HuH-7.5 (cell line): Measurements from ENCODE around the gene SPATA17.
A peak's percentile ranks its signal among the peaks of the same experiment; 100 is the strongest.
"Not testable (repeated sequence)": the region's sequence is repeated elsewhere in the genome, so short reads cannot be mapped to it uniquely, and the experiment has no call there.

Source experiments
- DNase-seq: peaks from one replicate; pipeline ENCODE4 v3.0.0; 2011; ENCODE audit warnings: low spot score

Gene SPATA17

DNA sequence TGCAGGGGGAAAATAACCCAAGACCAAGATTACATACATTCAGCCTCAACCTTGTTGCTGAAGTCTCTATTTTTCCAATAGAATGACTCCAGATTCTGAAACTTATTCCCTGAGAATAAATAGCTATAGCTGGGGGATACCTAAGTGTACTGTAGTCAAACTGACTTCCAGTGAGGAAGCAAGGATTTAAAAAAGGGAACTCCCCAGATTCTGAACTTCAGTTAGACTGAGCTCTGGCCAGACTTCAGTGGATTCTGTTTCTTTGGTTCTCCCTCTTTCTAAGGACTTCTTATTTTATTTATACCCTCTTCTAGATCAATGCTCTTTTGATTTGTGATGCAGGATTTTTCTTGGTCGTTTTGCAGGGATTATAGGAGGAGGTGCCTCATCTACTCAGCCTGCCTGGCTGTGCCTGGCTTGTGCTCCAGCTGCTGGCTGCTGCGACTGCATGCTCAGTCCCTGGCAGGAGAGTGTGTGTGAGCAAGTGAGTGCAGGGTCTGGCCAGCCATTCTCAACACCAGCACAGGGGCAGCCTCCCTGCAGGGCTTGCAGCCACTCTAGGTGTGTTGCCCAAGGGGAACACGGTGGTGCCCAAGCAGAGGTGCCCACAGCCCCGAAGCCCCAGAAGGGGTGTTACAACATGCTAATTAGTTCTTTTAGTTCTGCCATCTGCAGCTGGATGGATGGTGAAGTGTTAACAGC, 43.0 kb downstream of the SPATA17 start:
- no peak for DNase-seq

DNA sequence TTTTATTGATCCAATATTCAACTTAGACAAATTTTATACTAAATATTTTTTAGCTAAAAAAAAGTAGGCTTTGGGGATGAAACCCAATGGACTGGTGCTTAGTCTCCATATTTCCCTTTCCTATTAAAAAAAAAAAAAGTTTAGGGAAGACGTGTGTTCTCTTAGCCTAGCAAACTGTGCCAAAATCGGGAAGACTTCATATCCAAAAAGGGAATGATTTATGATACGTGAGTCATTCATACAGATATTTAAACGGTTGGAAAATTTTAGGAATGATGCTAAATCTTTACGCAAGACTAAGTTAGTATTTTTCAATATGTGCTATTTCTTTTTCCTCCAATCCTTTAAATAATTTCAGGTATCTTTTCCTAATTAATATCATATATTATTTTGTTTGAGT, 50.7 kb downstream of the SPATA17 start:
- DNase-seq: no peak

GRCh38 chr1:217687511-217687910, 56.4 kb downstream of the SPATA17 start:
- DNase-seq: no peak

DNA sequence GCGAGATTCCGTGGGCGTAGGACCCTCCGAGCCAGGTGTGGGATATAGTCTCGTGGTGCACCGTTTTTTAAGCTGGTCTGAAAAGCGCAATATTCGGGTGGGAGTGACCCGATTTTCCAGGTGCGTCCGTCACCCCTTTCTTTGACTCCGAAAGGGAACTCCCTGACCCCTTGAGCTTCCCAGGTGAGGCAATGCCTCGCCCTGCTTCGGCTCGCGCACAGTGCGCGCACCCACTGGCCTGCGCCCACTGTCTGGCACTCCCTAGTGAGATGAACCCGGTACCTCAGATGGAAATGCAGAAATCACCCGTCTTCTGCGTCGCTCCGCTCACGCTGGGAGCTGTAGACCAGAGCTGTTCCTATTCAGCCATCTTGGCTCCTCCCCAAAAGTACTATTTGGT, 65.0 kb downstream of the SPATA17 start:
- DNase-seq: not testable (repeated sequence)

GRCh38 chr1:217703326-217703725, 72.2 kb downstream of the SPATA17 start:
- no peak for DNase-seq

- no peak for DNase-seq
These were observed 81.9 kb downstream of the SPATA17 start for GRCh38 chr1:217712925-217713597.

DNA sequence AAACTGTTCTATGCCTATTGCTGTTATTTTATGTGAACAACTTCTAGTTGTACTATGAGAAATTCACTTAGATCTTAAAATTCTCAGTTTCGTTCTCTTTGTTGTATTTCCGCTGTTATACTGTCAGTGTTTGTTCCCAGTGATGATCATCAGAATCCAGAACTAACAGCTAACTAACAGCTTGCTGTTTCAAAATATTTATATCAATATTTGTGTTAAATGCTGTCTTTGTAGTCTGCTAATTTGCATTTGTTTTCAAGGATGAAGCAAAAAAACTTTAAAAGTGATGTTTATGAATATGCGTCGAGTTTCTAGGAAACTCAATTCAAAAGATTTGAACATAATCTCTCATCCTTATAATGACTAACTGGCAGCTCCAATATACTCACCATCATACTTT, 84.5 kb downstream of the SPATA17 start:
- DNase-seq: no peak

GRCh38 chr1:217717959-217718358, 86.8 kb downstream of the SPATA17 start:
- DNase-seq: no peak

DNA sequence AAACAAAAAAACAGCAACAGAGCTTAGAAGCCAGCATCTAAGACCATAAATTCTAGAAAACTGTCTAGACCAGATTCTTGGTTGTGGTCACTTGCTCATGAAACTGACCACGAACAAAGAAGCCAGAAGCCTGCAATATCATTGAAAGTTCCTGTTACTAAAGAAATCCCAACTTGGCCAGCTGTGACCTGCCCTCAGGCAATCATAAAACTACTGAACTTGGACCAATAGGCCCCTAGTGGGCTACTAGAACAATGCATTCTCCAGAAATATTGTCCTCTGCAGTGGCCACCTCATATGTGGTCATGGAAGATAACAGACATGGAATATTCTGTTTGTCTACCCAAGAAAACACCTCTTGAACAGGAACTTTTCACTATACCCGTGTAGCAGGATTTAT, 87.7 kb downstream of the SPATA17 start:
- DNase-seq: peak; percentile 15

GRCh38 chr1:217721692-217722091, 90.5 kb downstream of the SPATA17 start:
- DNase-seq: no peak

DNA sequence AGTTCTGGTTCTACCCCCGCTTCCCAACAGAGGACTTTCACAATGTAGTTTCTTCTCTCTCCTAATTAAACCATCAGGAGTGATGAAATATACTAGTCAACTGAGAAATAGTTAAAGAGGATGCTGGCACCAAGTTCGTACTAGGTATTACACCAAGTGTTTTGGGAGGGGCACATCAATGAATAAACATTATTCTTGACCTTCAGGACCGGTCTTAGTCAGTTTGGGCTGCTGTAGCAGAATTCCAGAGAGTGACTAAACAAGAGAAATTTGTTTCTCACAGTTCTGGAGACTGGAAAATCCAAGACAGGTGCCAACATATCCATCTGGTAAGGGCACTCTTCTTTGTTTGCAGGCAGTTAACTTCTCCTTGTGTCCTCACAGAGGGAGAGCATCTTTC, 103.8 kb downstream of the SPATA17 start:
- DNase-seq: no peak

DNA sequence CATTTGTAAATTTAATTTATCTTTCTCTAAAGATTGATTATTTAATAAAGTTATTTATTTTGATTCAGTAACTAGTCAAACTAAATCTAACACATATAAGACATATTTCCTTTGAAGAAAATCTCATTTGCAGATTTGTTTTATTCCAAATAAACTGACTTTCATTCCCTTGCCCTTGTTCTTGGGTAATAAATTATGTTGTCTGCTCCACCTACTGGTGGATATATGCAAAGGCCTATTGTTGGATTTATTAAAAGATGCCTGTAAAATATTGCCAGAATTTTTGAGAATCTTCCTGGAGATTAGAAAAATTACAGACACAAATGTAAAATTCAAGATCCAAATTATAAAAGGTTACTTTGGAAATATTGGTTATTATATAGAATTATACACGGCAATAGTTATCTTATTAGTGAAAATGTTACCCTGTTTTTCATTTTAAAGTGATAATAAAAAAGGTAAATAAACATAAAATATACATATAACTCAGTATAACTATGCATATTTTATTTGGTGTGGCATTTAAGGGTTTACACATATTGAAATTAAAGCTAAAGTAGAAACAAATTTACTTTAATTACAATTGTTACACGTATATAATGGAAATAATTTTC, 116.1 kb downstream of the SPATA17 start:
- DNase-seq: peak; percentile 21

GRCh38 chr1:217769768-217770167, 138.6 kb downstream of the SPATA17 start:
- no peak for DNase-seq

GRCh38 chr1:217770918-217771317, 139.8 kb downstream of the SPATA17 start:
- DNase-seq: no peak

GRCh38 chr1:217776693-217777092, 145.5 kb downstream of the SPATA17 start:
- DNase-seq: no peak

GRCh38 chr1:217781056-217781455, 149.9 kb downstream of the SPATA17 start:
- no peak for DNase-seq

GRCh38 chr1:217791091-217791490, 159.9 kb downstream of the SPATA17 start:
- DNase-seq: no peak

- DNase-seq: no peak
These were observed 174.6 kb downstream of the SPATA17 start for GRCh38 chr1:217805792-217806191.

DNA sequence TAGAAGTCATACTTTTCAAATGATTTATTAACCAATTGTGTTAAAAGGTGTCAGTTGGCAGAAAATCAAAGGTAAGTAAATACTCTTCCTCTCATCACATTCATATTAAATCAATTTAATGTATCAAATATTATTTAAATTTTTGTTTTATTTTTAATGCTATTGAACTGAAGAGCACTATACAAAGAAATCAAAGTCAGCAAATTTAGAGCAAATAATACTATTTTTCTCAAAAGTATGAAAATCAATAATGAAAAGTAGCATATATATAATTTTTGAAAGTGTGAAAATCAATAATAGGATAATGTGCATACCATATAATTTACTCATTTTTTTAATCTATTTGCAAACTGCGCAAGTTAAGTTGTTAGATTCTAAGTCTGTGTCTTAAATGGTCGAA, 181.0 kb downstream of the SPATA17 start:
- DNase-seq: no peak

GRCh38 chr1:217813031-217813430, 181.9 kb downstream of the SPATA17 start:
- DNase-seq: no peak

DNA sequence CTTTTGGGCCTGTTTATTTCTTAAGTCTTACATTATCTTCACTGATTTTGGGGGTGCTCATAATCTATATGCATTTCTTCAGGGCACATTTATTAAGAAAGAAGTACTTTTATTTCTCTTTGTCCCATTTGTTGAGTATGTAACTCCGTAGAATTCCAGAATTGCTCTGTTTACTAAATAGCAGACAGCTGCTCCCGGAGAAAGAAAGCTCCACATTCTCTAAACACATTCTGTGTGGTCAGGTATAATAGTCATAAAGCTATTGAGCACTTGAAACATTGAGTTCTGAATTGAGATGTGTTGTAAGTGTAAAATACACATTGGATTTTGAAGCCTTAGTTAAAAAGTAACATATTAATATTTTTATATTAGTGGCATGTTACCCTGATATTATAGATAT, 206.5 kb downstream of the SPATA17 start:
- no peak for DNase-seq

GRCh38 chr1:217839161-217839560, 208.0 kb downstream of the SPATA17 start:
- no peak for DNase-seq

DNA sequence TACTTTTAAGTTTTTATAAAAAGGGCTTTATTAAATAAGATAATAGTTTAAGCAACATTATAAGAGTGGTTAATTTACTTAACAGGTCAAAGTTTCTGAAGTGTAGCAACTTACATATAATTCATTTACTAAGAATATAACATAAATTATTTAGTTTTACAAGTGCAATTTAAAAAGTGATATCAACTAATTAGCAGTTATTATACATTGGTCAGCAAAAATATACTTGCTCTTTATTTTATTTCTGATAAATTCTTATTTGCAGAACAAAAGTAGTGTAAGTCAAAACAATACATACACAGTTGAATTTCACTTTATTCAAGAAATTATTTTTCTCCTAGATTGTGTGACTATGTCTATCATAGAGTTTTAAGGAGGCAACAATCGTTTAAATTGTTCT, 215.6 kb downstream of the SPATA17 start:
- DNase-seq: no peak
